GM18502 (cell line): ENCODE results near the gene WDR20.
"Not testable (repeated sequence)": the region's sequence is repeated elsewhere in the genome, so short reads cannot be mapped to it uniquely, and the experiment has no call there.

Source experiments
- ATAC-seq: cut with Tn5 transposase; IDR thresholded peaks from one replicate; pipeline ENCODE4 v1.9.1; 2021; ENCODE audit warnings: mild to moderate bottlenecking; ENCODE audit not compliant: unreplicated experiment, poor library complexity

Gene WDR20

DNA sequence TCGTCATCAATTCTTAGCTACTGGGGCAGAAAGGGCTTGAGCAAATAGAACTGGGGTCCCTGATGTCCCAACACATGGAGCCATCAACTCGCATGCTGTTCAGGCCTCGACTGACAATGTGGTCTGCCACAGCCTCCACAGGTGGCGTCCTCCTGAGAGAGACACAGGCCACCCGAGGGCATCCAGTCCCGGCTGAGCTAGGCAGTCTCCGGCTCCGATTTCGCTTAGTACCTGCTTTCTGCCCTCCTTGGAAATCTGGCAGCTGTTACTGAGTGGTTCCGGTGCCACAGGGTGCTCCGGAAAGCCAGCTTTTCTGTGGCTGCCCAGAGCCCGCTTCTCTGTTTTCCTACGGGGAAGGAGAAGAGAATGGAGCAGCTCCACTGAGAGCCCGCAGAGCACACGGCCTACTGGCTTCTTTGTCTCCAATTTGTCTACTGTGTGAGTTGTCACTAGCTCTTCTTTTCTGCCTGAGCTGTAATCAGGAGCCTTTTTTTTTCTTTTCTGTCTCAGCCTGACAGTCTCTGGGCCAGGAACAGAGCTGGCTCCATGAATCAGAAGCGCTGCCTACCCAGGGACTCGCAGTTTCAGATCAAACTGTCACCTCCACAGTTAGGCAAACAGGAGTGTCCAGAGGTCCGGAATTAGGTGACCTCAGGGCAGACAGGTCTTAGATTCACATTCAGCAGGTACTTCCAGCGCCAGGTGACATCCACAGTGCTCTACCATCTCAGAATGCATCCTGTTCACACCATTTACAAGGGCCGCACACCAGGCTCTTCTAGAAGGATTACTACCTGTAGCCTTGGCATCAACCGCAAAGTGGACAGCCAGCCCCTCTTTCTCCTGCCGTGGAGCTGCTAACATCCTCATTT lies 92.0 kb downstream of the WDR20 start:
- ATAC-seq = no peak

DNA sequence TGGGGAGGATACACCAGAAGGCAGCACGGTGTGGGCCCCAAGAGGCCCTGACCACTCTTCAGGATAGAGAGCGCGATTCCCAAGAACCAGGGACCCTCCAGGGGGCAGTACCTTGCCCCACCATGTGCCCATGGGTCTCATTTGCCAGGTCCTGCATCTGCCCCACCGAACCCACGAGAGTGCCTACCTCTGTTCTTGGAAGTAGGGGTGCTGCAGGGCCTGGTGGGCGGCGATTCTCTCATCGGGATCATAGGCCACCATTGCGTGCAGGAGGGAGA lies 92.6 kb downstream of the WDR20 start:
- ATAC-seq = no peak

DNA sequence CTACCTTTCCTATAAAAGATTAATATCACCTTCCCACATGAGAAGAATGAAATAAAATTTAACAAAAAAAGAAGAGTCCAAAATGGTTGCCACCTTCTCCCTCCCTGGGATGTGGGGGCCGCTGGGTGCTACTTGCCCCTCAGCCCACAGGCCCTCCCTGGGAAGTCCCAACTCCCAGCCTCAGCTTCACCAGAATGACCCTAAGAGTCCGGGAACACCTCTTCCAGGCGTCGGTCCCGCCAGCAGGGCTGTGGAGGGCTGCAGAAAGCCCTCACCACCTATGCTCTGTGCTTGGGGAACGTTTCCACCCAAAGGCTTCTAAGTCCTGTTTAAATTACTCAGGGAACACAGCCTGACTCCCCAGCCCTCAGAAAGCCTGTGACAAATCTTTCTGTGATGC lies 93.4 kb downstream of the WDR20 start:
- no peak for ATAC-seq

DNA sequence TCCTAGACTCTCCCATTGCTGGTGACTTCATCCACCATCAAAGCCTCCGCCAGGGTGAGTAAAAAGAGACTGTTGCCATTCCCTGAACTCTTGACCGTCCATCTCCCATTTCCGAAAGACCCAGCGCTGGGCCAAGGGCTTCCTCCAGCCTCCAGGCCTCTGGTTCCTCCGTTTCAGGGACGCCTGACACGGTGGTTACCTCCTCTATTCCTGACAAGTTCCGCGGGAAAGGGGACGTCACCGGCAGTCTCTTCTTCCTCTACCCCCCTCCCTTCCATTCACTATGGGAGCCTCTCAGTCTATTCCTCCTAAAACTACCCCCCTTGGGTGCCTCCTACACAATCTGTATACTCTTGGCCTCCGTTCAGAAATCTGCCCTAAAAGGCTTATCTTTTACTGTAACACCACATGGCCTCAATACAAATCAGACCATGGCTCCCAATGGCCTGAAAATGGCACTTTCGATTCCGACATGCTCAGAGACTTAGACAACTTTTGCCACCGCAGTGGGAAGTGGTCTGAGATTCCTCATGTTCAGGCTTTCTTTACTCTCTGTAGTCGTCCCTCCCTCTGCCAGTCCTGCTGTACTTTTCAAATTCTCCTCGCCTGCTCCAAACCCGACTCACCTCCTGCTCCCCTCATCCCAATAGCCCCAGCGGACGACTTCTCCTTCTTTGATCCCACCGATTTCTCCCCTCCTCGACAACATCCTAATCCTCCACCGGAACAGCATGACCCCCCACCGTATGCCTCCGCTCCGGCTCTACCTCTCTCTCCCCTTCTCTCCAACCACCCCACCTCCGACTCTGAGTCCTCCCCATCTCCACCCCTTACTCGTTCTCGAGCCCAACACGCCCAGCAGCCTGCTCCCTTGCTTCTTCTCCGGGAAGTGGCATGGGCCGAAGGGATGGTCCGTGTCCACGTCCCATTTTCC lies 94.9 kb downstream of the WDR20 start:
- peak; percentile 22 for ATAC-seq

DNA sequence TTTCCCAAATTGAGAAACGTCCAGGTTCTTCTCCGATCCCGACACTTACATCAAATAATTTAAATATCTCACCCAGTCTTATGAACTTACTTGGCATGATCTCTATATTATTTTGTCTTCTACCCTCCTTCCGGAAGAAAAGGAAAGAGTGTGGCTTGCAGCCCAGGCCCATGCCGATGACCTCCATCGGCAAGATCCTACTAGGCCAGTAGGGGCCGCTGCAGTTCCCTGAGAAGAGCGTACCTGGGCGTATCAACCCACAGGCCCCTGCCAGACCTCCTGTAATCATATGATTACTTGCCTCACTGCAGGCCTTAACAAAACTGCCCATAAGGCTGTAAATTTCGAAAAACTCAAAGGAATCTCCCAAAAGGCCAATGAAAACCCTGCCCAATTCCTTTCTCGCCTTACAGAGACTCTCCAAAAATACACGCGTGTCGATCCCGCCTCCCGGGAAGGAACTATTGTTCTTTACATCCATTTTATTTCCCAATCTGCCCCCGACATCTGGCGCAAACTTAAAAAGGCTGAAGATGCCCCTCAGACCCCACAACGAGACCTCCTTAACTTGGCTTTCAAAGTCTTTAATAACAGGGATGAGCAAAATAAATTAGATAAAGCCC lies 95.7 kb downstream of the WDR20 start:
- peak; percentile 73 for ATAC-seq

DNA sequence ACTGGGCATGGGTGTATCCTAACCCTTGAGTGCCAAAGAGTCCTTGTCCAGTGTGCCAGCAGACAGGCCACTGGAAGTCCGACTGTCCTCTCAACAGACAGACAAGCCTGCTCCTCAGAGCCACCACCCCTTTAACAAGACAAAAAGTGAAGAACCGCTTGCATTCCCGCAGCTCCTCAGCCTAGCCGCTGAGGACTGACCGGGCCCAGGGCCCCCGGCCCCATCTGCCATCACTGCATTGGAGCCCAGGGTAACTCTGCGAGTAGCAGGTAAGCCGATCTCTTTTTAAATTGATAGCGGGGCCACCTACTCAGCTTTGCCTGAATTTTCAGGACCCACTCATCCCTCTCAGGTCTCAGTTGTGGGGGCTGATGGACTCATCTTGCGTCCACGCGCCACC lies 96.3 kb downstream of the WDR20 start:
- no peak for ATAC-seq

DNA sequence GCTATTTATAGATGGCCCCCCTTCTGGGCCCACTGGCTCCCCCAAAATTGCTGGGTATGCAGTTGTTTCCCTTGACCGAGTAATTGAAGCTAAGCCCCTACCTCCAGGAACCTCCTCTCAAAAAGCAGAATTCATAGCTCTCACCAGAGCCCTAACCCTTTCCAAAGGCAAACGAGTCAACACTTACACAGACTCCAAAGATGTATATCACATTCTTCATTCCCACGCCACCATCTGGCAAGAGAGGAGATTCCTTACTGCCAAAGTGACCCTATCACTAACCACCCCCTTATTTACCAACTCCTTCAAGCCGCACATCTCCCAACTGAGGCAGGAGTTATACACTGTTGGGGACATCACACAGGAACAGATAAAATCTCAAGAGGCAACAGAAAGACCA lies 98.4 kb downstream of the WDR20 start:
- ATAC-seq = no peak

DNA sequence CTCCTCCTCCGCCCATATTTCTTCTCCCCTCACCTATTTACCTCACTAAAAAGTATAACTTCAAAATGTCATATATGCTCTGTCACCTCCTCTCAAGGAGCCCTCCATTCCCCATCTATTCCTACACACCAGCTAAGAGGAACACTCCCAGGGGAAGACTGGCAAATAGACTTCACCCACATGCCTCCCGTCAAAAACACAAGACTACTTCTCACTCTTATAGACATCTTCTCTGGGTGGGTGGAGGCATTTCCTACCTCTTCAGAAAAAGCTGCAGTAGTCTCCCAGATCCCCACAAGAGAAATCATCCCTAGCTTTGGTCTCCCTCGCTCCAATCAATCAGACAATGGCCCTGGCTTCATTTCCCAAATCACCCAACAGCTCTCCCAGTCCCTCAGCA lies 99.1 kb downstream of the WDR20 start:
- no peak for ATAC-seq

DNA sequence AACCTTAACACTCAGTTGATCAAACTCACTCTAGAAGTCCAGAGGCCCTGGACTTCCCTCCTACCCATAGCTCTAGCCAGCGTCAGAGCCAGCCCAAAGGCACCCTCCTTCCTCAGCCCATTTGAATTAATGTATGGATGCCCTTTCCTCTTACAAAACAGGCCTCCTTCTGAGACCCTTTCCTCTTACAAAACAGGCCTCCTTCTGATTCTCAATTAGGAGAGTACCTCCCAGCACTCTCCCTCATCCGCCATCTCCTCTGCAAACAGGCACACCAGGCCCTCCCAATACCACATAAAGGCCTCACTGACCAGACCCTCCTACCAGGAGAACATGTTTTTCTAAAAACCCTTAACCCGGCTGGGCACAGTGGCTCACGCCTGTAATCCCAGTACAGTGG lies 99.5 kb downstream of the WDR20 start:
- no peak for ATAC-seq

DNA sequence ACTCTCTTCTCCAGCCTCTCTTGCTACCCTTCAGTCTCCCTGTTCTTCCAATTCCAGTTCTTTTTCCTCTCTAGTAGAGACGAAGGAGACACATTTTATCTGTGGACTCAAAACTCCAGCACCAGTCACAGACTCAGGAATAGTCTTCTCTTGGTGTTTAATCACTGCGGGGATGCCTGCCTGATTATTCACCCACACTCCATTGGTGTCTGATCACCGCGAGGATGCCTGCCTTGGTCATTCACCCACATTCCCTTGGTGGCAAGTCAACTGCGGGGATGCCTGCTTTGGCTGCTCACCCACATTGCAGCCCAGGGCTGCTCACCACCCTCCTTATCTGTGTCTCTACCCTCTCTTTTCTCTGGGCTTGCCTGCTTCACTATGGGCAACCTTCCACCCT lies 100.8 kb downstream of the WDR20 start:
- not testable (repeated sequence) for ATAC-seq

DNA sequence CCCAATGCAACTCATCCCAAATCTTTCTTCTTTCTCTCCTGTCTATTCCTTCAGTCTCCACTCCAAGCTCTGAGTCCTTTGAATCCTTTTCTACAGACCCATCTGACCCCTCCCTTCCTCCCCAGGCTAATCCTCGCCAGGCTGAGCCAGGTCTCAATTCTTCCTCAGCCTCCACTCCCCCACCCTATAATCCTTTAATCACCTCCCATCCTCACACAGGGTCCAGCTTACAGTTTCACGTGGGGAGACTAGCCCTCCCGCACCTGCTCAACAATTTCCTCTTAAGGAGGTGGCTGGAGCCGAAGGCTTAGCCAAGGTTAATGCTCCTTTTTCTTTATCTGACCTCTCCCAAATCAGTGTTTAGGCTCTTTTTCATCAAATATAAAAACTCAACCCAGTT lies 101.5 kb downstream of the WDR20 start:
- no peak for ATAC-seq

DNA sequence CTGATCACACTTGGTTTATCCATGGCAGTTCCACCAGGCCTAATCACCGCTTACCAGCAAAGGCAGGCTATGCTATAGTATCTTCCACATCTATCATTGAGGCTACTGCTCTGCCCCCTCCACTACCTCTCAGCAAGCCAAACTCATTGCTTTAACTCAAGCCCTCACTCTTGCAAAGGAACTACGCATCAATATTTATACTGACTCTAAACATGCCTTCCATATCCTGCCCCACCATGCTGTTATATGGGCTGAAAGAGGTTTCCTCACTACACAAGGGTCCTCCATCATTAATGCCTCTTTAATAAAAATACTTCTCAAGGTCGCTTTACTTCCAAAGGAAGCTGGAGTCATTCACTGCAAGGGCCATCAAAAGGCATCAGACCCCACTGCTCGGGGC lies 104.1 kb downstream of the WDR20 start:
- ATAC-seq = not testable (repeated sequence)

DNA sequence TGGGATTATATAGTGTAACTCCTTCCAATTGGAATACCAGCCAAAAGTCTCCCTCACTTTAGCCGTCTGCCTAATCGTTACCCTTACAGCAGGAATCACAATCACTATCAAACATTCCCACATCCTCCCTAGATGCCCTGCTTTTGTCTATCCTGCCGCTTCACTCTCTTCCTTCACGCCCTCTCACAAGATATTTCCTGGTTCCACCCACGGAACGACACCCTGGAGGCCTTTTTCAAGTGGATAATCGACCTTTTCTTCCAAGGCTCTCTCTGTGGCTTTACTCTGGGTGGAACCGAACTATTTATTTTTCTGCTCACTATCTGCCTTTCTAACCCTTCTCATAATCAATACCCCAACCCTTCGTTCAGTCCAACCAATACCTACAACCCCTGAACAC lies 106.4 kb downstream of the WDR20 start:
- no peak for ATAC-seq

DNA sequence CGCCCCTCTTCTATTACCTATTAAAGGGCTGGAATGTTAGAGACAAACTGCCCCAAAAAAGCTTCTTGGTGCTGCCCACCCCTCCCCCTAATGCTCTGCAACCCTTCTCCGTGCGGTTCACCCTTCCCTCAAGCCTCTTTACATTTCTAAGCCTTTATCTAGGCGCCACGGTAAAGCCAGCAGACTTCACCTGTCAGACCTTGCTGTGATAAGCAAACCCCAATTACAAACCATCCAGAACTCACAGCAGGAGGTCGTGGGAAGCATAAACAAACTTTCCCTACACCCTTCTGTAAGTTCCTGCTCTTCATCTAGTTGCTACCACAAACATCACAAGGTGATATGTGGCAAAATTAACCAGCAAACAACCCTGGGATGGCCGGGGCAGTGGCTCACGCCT lies 108.4 kb downstream of the WDR20 start:
- no peak for ATAC-seq

DNA sequence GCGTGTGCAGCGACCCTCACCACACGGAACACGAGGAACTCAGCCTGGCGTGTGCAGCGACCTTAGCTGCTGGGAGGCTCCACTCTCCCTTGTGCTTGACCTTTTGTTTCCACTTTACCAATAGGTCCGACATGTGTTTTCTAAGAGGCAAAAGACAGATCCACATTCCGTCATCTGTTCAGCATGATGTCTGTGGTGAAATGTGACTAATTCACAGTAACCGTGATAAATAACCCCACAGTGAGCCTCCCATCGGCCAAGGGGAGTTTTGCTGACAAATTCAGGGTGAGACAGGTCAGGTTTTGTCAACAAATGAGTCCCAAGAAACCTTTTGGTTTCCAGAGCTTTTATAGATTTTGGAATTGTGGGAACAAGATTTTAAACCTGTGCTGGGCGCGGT lies 109.3 kb downstream of the WDR20 start:
- no peak for ATAC-seq

DNA sequence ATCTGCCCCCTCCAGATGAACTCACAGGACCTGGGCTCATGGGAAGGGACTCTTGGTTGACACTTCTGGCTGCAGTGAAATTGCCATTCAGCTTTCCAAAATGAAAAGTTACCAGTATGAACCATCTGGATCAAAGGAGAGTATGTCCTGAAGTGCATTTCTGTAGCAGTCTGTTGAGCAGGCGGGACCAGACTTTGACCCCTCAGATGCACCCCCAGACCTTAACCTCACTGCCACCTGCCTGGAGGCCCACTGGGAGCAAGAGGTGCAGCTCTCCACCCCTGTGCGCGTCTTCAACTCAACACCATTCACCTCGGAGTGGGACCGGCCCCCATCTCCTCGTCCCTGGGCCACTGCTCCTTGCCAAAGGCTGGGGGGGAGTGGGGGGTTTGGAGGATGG lies 110.3 kb downstream of the WDR20 start:
- no peak for ATAC-seq

DNA sequence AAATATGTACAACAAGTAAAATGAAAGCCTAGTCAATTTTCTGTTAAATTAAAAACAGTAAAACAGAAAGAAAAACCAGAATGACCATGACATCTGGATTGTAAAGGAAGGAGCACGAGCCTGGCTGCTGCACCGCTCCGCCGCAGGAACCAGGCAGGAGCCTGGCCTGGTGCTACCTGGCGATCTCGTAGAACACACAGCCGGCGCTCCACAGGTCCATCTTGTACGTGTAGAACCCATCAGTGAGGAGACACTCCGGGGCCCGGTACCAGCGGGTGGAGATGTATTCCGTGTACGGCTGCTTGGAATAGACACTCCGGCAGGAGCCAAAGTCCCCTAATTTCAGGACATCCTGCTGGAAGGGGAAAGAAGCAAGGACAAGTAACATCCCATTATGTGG lies 110.9 kb downstream of the WDR20 start:
- ATAC-seq = no peak

DNA sequence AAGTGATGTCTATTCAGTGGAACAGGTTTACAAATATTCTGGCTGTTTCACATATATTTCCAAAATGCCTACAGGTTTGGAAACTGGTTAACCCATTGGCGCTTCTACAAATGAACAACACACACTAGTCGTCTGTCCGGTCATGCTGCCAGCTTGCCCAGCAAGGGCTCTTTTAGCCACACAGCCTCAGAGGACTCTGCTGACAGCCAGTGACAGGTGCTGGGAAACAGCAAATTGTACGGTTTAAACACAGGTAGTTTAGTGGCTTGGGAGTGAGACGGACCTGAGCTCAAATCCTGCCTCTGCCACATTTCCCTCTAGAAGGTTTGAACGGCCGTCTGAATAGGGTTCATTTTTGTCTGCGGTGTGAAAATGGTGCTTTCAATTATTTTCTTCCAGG lies 111.5 kb downstream of the WDR20 start:
- ATAC-seq = no peak

DNA sequence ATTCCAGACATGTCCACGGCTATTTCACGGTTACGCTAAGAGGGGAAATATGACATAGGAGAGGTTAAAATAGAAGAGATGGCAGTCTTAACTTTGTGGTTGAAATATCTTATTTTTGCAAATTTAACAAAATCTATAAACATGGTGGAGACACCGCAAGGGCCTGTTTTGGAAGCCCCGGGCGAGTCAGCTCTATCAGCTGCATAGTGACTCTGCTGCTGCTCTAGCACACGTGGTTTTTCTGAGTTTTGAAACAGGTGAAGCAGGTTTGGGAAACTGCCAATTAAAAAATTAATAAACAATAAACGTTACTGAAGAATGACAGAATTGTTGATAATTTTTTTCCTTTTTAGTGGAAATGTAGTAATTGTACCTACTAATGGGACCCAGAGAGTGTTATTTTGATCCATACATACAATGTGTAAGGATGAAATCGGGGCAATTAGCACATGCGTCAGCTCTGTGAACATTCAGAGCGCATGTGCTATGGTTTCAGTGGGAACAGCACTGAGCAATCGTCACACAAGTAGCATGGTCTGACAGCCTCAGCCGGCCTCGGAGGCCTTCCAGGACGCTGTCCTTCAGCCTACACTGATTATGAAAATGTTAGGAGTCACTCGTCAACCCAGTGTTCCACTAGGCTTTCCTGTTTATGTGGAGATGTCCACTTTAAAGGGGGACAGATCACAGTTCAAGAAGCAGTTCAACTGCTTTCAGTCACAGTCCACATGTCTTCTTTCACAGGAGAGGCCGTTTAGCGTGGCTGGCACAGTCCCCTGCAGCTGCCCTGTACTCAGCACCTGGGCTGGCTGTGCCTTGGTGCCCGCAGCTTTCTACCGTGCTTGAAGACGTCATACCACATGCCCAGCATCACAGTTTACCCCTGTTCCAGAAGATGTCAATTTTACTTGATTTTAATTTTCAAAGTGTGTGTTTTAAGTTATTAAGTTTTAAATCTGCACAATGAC lies 113.4 kb downstream of the WDR20 start:
- no peak for ATAC-seq
